ENCODE data around the gene MICAL2. TPM values are rescaled to one million over a fixed set of nuclear protein-coding genes. Genes with fewer than 3 reads are reported as not detected.
A peak's percentile ranks its signal among the peaks of the same experiment; 100 is the strongest.

Gene MICAL2
- total RNA-seq, 1 donor from 2014 or later, result 406 TPM

DNA sequence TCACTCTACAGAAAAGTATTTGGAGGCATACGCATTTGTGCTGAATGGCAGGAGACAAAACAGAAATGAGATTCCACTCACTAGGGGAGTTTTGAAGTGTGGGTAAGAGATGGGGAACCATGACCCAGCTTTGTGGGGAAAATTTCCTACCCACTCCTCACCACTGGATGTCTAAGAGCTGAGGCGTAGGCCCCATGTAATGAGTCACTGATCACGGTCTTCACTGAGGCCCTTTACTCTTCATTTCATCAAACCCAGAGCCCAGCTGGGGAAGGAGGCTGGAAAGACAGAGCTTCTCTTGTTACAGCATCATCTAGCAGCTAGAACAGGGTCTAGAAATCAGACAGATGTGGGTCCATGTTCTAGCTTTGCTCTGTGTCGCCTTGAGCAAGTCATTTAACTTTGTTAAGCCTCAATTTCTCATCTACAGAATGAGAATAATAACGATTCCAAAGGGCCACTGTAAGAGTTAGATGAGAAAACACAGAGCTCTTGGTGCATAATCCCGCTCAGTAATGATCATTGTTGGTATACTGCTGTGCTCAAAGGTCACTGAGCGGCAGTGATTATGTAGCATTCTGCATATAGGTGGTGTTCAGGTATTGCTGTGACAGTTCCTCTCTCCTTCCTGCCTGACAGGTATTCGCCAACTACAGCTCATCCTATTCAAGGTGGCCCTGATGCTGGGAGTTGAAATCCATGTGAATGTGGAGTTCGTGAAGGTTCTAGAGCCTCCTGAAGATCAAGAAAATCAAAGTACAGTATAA is 97.2 kb downstream of the MICAL2 start:
- no peak for DNase-seq (ENCODE audit: low read depth, low spot score)

GRCh38 chr11:12209096-12209495 is 98.7 kb downstream of the MICAL2 start:
- no peak for DNase-seq (ENCODE audit: low read depth, low spot score)

DNA sequence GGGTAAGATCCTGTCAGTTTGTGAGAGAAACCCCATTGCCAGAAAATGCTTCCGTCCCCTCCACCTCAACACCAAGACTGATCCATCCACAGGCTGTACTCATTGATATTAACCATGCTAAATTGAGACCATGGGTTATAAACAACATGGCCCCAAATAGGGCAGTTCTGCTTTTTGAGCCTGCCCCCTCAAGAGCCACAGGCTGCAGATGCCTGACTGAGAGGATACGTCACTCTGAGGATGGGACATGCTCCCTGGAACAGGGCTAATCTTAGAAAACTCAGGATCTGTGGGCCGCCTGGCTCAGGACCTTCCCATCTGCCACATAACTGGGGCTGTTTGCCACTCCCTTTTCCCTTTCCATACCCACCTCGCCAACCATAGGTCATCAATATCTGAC is 99.8 kb downstream of the MICAL2 start:
- DNase-seq (ENCODE audit: low read depth, low spot score), result no peak

DNA sequence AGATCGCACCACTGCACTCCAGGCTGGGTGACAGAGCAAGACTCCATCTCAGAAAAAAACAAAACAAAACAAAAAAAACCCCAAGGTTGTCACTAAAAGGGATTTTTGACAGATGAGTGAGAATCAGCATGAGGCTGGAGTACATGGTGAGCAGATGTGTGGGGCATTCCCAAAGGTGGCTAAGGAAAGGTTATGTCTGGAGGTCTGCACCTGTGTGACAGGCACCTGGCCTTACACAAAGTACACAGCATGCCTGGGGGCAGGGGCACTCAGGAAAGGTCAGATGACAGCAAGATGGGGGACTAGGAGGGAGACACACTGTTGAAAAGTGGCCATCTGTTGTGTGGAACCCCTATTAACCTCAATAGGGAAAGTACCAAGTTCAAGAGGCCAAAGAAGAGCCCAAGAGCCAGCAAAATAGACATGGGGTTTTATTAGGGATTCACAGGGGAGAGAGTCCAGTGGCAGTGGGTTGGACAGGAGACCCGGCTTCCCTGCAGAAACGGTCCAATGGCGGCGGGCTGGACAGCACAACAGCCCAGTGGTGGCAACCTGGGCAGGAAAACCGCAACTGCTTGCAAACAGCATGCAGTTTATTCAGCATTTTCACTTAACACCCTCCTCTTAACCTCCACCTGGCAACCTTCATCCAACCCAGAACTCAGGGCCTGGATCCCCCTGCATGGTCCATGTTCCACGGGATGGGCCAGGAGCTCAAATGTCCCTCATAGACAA is 101.1 kb downstream of the MICAL2 start:
- DNase-seq (ENCODE audit: low read depth, low spot score), result no peak

DNA sequence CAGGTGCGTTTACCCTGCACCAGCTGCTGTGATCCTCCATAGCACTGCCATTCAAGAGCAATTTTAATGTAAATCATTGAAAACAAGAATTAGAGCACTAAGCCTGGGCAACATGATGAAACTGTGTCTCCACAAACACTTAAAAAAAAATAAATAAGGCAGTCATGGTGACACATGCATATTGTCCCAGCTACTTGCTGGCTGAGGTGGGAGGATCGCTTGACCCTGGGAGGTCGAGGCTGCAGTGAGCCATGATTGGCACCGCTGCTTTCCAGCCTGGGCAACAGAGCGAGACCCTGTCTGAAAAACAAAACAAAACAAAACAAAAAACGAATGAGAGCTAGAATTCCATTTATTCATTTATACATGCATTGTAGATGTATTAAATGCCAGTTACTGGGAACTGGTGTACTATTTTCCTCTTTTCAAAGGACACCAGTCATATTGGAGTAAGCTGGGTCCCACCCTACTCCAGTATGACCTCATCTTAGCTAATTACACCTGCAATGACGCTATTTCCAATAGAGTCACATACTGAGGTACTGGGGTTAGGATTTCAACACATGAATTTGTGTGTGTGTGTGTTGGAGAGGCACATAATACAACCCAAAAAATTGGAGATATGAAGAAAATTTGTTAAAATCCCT is 101.9 kb downstream of the MICAL2 start:
- no peak for DNase-seq (ENCODE audit: low read depth, low spot score)

DNA sequence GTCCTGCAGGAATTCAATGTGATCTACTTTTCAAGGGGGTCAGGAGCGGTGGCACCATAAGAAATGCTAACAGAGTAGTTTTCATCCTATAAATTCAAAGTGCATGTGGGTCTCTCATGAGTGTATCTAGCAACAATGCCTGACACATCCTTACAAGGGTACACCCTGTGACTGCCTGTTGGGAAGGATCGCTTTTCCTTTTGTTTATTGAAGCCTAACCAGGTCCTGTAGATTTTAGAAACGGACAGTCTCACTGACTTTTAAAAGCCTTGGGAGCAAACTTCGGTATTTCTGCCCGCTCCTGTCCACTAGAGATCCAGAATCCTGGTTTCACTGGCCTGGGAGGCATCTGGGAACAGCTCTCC is 102.4 kb downstream of the MICAL2 start:
- DNase-seq (ENCODE audit: low read depth, low spot score), result no peak

DNA sequence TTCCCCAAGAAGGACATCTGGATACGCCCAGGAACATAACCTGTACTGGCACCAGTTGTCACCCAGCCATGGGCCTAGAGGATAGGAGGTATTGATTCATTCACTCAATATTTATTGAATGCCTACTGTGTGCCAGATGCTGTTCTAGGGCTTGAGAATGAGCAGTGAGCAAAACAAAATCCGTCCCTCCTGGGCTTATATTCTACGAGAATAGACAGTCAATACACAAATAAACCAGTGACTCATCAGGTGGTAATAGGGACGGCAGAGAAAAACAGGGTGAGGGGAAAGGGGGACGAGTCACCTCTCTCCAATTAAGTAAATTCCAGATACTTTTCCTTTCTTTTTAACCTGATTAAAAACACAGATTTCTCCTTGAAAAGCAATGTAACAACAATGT is 103.5 kb downstream of the MICAL2 start:
- no peak for DNase-seq (ENCODE audit: low read depth, low spot score)

DNA sequence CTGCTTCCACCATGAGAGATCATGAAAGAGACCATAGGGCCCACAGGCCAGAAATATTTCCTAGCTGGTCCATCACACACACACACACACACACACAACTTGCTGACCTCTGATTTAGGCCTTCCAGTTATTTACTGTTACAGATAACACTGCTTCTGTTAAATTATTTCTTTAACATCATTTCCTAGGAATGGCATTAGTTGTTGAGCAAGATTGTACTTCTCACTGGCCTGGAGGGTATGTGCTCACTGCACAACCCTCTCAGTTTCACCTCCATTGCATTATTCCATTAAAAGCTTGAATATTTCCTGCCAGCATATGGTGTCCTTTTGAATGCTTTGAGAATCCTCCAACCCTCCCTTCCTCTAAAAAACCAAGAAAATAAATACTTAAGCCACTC is 104.4 kb downstream of the MICAL2 start:
- no peak for DNase-seq (ENCODE audit: low read depth, low spot score)

DNA sequence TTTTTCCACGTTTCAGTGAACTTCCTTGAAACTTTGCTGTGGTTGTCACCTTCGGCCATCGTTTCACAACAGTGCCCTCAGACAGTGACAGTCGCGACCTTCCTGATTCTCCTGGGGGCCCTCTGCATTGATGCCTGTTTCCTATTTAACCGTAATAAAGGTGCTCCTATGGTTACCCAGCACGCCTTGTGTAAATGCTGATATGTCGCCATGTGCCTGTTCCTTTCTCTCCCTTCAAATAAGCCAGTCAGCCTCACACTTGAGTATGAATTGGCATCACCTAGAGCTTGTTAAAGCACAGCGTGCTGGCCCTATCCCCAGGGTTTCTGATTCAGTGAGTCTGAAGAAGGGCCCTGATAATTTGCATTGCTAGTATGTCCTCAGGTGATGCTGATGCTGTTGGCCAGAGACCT is 104.8 kb downstream of the MICAL2 start:
- DNase-seq (ENCODE audit: low read depth, low spot score), result no peak

GRCh38 chr11:12216041-12216451 is 105.7 kb downstream of the MICAL2 start:
- DNase-seq (ENCODE audit: low read depth, low spot score), result no peak

GRCh38 chr11:12216671-12217374 is 106.4 kb downstream of the MICAL2 start:
- no peak for DNase-seq (ENCODE audit: low read depth, low spot score)

- no peak for DNase-seq (ENCODE audit: low read depth, low spot score)
These were observed 107.5 kb downstream of the MICAL2 start for GRCh38 chr11:12217879-12218278.

- no peak for DNase-seq (ENCODE audit: low read depth, low spot score)
These were observed 108.5 kb downstream of the MICAL2 start for GRCh38 chr11:12218909-12219308.

GRCh38 chr11:12219757-12220156 is 109.4 kb downstream of the MICAL2 start:
- peak; percentile 85 for DNase-seq (ENCODE audit: low read depth, low spot score)

GRCh38 chr11:12220305-12220704 is 109.9 kb downstream of the MICAL2 start:
- DNase-seq (ENCODE audit: low read depth, low spot score), result no peak

GRCh38 chr11:12221051-12221535 is 110.7 kb downstream of the MICAL2 start:
- no peak for DNase-seq (ENCODE audit: low read depth, low spot score)

GRCh38 chr11:12222055-12222792 is 111.8 kb downstream of the MICAL2 start:
- DNase-seq (ENCODE audit: low read depth, low spot score), result no peak

GRCh38 chr11:12223771-12224536 is 113.6 kb downstream of the MICAL2 start:
- no peak for DNase-seq (ENCODE audit: low read depth, low spot score)

GRCh38 chr11:12224537-12224893 is 114.1 kb downstream of the MICAL2 start:
- DNase-seq (ENCODE audit: low read depth, low spot score), result peak; percentile 83

DNA sequence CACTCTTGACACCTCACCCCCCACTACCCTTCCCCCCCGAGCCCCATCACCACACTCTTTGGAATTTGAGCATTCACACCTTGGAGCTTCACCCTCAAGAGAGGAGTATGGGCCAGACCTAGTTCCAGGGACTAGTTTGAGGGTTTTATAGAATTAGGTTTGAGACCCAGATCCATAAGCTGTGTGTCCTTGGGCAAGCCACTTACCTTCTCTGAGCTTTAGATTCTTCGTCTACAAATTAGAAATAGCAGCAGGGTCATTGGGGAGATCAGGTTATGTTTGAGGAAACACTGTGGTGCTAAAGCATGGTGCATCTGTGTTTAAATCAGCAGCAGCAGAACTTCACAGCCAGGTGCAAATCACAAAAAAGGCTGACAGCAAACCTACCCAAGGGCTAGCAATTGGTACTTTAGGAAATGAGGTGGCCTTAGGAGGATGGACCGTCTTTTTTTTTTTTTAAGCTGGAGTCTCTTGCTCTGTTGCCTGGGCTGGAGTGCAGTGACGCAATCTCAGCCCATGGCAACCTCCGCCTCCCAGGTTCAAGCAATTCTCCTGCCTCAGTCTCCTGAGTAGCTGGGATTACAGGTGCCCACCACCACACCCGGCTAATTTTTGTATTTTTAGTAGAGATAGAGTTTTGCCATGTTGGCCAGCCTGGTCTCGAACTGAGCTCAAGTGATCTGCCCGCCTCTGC is 114.8 kb downstream of the MICAL2 start:
- no peak for DNase-seq (ENCODE audit: low read depth, low spot score)
